SK-N-MC (cell line): ENCODE results near the gene MESP2.

Experiments used
- EZH2 ChIP-seq: fragments of 200-600 bp; sonication (generic); IDR thresholded peaks from one replicate; pipeline ENCODE4 v1.6.1; 2017; ENCODE audit warnings: antibody characterized with exemption
- POLR2AphosphoS5 ChIP-seq: IDR thresholded peaks from 2 replicates; pipeline ENCODE4 v1.6.1; 2012; ENCODE audit warnings: mild to moderate bottlenecking, low read depth, low read length, borderline replicate concordance

DNA sequence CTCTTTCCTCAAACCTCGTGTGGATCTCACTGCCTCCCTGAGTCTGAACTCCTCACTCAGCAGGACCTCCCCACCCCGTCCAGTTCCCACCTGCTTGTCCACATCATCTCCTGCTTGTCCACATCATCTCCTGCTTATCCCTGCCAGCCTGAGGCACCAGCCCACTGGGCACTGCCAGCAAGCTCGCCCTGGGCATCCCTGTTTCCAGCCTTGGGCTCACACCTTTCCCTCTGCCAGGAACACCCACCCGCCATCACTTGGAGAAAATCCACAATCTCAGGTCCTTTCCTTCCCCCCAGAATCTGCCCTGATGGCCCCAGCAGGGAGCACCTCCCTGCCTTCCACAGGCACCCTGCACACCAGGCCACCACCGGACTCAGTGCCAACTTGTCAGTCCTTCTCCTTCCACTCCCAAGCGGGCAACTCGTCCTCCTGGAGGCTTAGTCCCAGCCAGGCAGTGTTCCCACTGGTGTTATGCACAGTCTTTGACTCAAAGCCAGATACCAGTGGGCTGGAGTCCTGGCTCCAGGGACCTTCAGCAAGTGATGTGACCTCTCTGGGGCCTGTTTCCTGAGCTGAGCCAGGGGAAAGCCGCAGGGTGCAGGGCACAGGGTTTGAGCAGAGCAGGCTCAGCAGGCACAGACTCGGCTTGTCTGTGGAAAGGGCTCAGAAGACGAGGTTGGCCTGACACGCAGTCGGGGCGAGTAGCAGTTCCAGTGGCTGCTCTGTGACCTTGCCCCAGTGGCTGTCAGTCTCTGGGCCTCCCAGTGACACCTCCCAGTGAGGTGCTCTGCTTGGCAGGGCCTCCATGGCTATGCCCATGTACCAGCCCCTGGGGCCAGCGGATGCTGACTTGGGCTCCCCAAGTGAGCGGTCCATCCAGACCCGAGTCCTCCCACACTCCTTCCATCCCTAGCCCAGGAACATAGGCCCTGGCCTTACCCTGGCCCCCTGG lies 9.5 kb upstream of the MESP2 start:
- TF ChIP-seq POLR2AphosphoS5 (no peak), EZH2 (no peak)
